ENCODE data around the gene ALDH3B1.

ALDH3B1 gene

GRCh38 chr11:68032997-68033707 is 23.0 kb downstream of the ALDH3B1 start:
- CTCF ChIA-PET: no interaction called here
- TF ChIP-seq ZNF776 (tag by site-specific recombination; IDR thresholded peaks at IDR 0.05; ENCODE audit: borderline replicate concordance) (no peak), ZNF623 (tag by site-specific recombination; IDR thresholded peaks at IDR 0.05) (no peak), ZNF701 (tag by site-specific recombination; IDR thresholded peaks at IDR 0.05) (no peak), ZNF501 (tag by site-specific recombination; IDR thresholded peaks at IDR 0.05) (no peak), YY2 (tag by site-specific recombination; IDR thresholded peaks at IDR 0.05) (no peak), ZNF660 (tag by site-specific recombination; IDR thresholded peaks at IDR 0.05) (no peak), ZNF768 (tag by site-specific recombination; IDR thresholded peaks at IDR 0.05) (no peak)
- Histone ChIP-seq H3K9me3 (ENCODE audit: control insufficient read depth, insufficient read depth, low read depth, low read length) (no peaks in the 10 kb centered on the region), H3K27ac (ENCODE audit: extremely low read depth, low read depth, low read length) (no peak overlapping the region), H3K36me3 (ENCODE audit: control insufficient read depth in 2 of 2, insufficient read depth in 1 of 2, low read length in 2 of 2) (peaks cover 0 to 42% of the 10 kb centered on the region in 2 experiments; a peak in 2 of 3 replicates), H3K4me3 (ENCODE audit: low read depth, low read length) (no peak overlapping the region), H3K4me1 (ENCODE audit: control insufficient read depth, insufficient read depth, low read length) (0 out of 2 replicates have a peak, but pooled peaks cover 2% of the 10 kb centered on the region)
- POLR2A ChIA-PET: no interaction called here

GRCh38 chr11:68033708-68034045 is 23.6 kb downstream of the ALDH3B1 start:
- no peak overlapping the region for H3K27ac ChIP-seq (ENCODE audit: extremely low read depth, low read depth, low read length)
- ChIA-PET POLR2A (no interaction called here), CTCF (no interaction called here)
- no peaks in the 10 kb centered on the region for H3K9me3 ChIP-seq (ENCODE audit: control insufficient read depth, insufficient read depth, low read depth, low read length)
- TF ChIP-seq GLI2 (tag by site-specific recombination; IDR thresholded peaks at IDR 0.05; ENCODE audit: borderline replicate concordance, low read depth) (no peak), ZNF677 (tag by site-specific recombination; IDR thresholded peaks at IDR 0.05) (no peak), ZNF549 (tag by site-specific recombination; IDR thresholded peaks at IDR 0.05) (no peak), ZNF548 (tag by site-specific recombination; IDR thresholded peaks at IDR 0.05) (no peak), ZNF843 (tag by site-specific recombination; IDR thresholded peaks at IDR 0.05) (no peak), OSR2 (tag by site-specific recombination; IDR thresholded peaks at IDR 0.05) (no peak), ZNF792 (tag by site-specific recombination; IDR thresholded peaks at IDR 0.05) (no peak), ZNF148 (tag by site-specific recombination; IDR thresholded peaks at IDR 0.05; ENCODE audit: borderline replicate concordance) (no peak), ZNF426 (tag by site-specific recombination; IDR thresholded peaks at IDR 0.05) (no peak), ZNF571 (tag by site-specific recombination; IDR thresholded peaks at IDR 0.05) (no peak), SP3 (tag by site-specific recombination; IDR thresholded peaks at IDR 0.05) (no peak), KLF1 (tag by site-specific recombination; IDR thresholded peaks at IDR 0.05) (no peak), ZNF701 (tag by site-specific recombination; IDR thresholded peaks at IDR 0.05) (no peak)
- no peak overlapping the region for H3K4me3 ChIP-seq (ENCODE audit: low read depth, low read length)
- H3K36me3 ChIP-seq (ENCODE audit: control insufficient read depth in 2 of 2, insufficient read depth in 1 of 2, low read length in 2 of 2): peaks cover 0 to 42% of the 10 kb centered on the region in 2 experiments; a peak in 2 of 3 replicates
- H3K4me1 ChIP-seq (ENCODE audit: control insufficient read depth, insufficient read depth, low read length): 0 out of 2 replicates have a peak, but pooled peaks cover 2% of the 10 kb centered on the region

GRCh38 chr11:68035266-68035876 is 25.2 kb downstream of the ALDH3B1 start:
- CTCF ChIA-PET: no interaction called here
- POLR2A ChIA-PET: interaction anchor here (0.6 to 0.7 kb wide), 3 partner anchors 8 to 1614 kb away, joined by 3 to 8 read pairs (median 3); no protein-coding TSS in a partner anchor
- Histone ChIP-seq H3K4me3 (ENCODE audit: low read depth, low read length) (no peak overlapping the region), H3K4me1 (ENCODE audit: control insufficient read depth, insufficient read depth, low read length) (0 out of 2 replicates have a peak, but pooled peaks cover 2% of the 10 kb centered on the region), H3K9me3 (ENCODE audit: control insufficient read depth, insufficient read depth, low read depth, low read length) (no peaks in the 10 kb centered on the region), H3K36me3 (ENCODE audit: control insufficient read depth in 2 of 2, insufficient read depth in 1 of 2, low read length in 2 of 2) (peaks cover 0 to 42% of the 10 kb centered on the region in 2 experiments; a peak in 2 of 3 replicates), H3K27ac (ENCODE audit: extremely low read depth, low read depth, low read length) (no peak overlapping the region)
- TF ChIP-seq PRDM2 (tag by site-specific recombination; IDR thresholded peaks at IDR 0.05; ENCODE audit: borderline replicate concordance) (no peak), ZNF394 (tag by site-specific recombination; IDR thresholded peaks at IDR 0.05; ENCODE audit: borderline replicate concordance) (no peak), ZNF10 (tag by site-specific recombination; IDR thresholded peaks at IDR 0.05) (no peak), MZF1 (tag by site-specific recombination; IDR thresholded peaks at IDR 0.05; ENCODE audit: borderline replicate concordance) (no peak)
